Measurements from ENCODE around the gene NSFL1C. TPM values are rescaled to one million over a fixed set of nuclear protein-coding genes. Genes with fewer than 3 reads are reported as not detected.

The NSFL1C gene
- total RNA-seq, 1 donor, result 30.0 TPM

- Histone ChIP-seq H3K79me2 (ENCODE audit: insufficient read depth, low read length) (no peaks in the 10 kb centered on the region), H3K27ac (ENCODE audit: low read depth, low read length) (no peak overlapping the region), H3K4me1 (ENCODE audit: insufficient read depth, low read length) (no peaks in the 10 kb centered on the region), H2AFZ (ENCODE audit: low read length) (no peak overlapping the region), H4K20me1 (ENCODE audit: insufficient read depth, low read length) (no peaks in the 10 kb centered on the region), H3K4me2 (ENCODE audit: insufficient read depth, low read length) (no peak overlapping the region), H3K9me3 (ENCODE audit: low read depth, low read length) (no peaks in the 10 kb centered on the region), H3K36me3 (ENCODE audit: insufficient read depth, low read length) (no peaks in the 10 kb centered on the region), H3K27me3 (ENCODE audit: insufficient read depth, low read length) (peaks cover 61% of the 10 kb centered on the region), H3K4me3 (ENCODE audit: insufficient read depth, low read length) (no peak overlapping the region)
- no peak for DNase-seq (ENCODE audit: insufficient read length, low spot score, missing footprints)
- TF ChIP-seq, protein P1, sequence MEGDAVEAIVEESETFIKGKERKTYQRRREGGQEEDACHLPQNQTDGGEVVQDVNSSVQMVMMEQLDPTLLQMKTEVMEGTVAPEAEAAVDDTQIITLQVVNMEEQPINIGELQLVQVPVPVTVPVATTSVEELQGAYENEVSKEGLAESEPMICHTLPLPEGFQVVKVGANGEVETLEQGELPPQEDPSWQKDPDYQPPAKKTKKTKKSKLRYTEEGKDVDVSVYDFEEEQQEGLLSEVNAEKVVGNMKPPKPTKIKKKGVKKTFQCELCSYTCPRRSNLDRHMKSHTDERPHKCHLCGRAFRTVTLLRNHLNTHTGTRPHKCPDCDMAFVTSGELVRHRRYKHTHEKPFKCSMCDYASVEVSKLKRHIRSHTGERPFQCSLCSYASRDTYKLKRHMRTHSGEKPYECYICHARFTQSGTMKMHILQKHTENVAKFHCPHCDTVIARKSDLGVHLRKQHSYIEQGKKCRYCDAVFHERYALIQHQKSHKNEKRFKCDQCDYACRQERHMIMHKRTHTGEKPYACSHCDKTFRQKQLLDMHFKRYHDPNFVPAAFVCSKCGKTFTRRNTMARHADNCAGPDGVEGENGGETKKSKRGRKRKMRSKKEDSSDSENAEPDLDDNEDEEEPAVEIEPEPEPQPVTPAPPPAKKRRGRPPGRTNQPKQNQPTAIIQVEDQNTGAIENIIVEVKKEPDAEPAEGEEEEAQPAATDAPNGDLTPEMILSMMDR (IDR thresholded peaks at IDR 0.05; ENCODE audit: extremely low read depth, low read depth, low read length), result no peak
Observed at GRCh38 chr20:1490643-1491195, 24.1 kb upstream of the NSFL1C start.

DNA sequence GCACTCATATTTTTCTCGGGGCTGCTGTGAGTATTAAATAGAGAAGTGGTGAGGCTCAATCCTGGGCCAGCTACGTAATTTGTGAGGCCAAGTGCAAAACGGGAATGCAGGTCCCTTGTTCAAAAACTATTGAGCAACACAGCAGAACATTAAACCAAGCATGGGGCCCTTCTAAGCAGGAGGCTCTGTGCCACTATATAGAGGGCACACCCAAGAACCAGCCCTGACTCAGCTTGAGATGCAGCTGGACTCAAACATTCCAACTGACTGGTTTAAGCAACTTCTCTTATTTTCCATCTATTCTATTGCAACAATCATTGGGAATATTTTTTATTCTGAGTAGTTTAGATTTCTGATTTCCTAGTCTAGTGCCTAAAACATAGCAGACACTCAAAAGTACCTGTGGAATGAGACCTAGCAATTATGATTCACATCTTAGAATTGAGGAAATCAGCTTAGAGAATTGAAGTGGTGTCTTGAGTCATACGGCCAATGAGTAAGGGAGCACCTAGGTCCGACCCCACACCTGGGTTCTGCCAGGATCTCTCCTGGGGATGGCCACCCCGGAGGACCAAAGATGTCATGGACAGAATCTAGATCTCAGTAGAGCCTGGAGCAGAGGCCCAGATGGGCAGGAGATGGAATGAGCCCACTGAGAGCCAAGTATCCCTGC lies 23.3 kb upstream of the NSFL1C start:
- TF ChIP-seq, protein P1 (IDR thresholded peaks at IDR 0.05; ENCODE audit: extremely low read depth, low read depth, low read length), result no peak
- Histone ChIP-seq H3K79me2 (ENCODE audit: insufficient read depth, low read length) (no peaks in the 10 kb centered on the region), H4K20me1 (ENCODE audit: insufficient read depth, low read length) (no peaks in the 10 kb centered on the region), H3K4me1 (ENCODE audit: insufficient read depth, low read length) (peaks cover 2% of the 10 kb centered on the region), H3K27ac (ENCODE audit: low read depth, low read length) (no peak overlapping the region), H2AFZ (ENCODE audit: low read length) (no peak overlapping the region), H3K4me3 (ENCODE audit: insufficient read depth, low read length) (no peak overlapping the region), H3K36me3 (ENCODE audit: insufficient read depth, low read length) (no peaks in the 10 kb centered on the region), H3K27me3 (ENCODE audit: insufficient read depth, low read length) (peaks cover 55% of the 10 kb centered on the region), H3K9me3 (ENCODE audit: low read depth, low read length) (no peaks in the 10 kb centered on the region), H3K4me2 (ENCODE audit: insufficient read depth, low read length) (no peak overlapping the region)
- DNase-seq (ENCODE audit: insufficient read length, low spot score, missing footprints), result no peak

DNA sequence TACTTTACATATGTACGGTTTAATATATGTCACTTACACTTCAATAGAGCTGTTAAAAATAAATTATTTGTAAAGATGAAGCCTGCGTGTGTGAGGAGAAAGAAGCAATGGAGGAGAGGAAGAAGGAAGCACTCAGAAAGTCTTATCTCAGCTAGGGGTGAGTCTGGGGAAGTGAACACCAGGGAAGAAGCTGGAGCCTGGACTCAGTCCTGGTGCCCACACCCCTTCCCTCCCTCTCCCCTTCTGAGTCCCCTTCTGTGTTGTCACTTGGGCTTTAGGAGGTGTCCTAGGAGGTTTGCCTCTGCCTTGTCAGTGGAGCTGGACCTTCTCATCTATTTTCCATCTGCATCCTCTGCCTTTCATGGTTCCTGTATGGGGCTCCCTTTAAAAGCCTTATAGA lies 22.7 kb upstream of the NSFL1C start:
- Histone ChIP-seq H2AFZ (ENCODE audit: low read length) (no peak overlapping the region), H3K27ac (ENCODE audit: low read depth, low read length) (no peak overlapping the region), H3K36me3 (ENCODE audit: insufficient read depth, low read length) (no peaks in the 10 kb centered on the region), H4K20me1 (ENCODE audit: insufficient read depth, low read length) (no peaks in the 10 kb centered on the region), H3K79me2 (ENCODE audit: insufficient read depth, low read length) (no peaks in the 10 kb centered on the region), H3K27me3 (ENCODE audit: insufficient read depth, low read length) (peaks cover 50% of the 10 kb centered on the region), H3K4me3 (ENCODE audit: insufficient read depth, low read length) (no peak overlapping the region), H3K9me3 (ENCODE audit: low read depth, low read length) (no peaks in the 10 kb centered on the region), H3K4me1 (ENCODE audit: insufficient read depth, low read length) (peaks cover 5% of the 10 kb centered on the region), H3K4me2 (ENCODE audit: insufficient read depth, low read length) (no peak overlapping the region)
- TF ChIP-seq, protein P1 (IDR thresholded peaks at IDR 0.05; ENCODE audit: extremely low read depth, low read depth, low read length), result no peak
- DNase-seq (ENCODE audit: insufficient read length, low spot score, missing footprints), result peak; percentile 44

GRCh38 chr20:1486566-1486965 lies 19.9 kb upstream of the NSFL1C start:
- no peak overlapping the region for H2AFZ ChIP-seq (ENCODE audit: low read length)
- no peaks in the 10 kb centered on the region for H3K79me2 ChIP-seq (ENCODE audit: insufficient read depth, low read length)
- TF ChIP-seq, protein P1 (IDR thresholded peaks at IDR 0.05; ENCODE audit: extremely low read depth, low read depth, low read length), result no peak
- H3K36me3 ChIP-seq (ENCODE audit: insufficient read depth, low read length), result no peaks in the 10 kb centered on the region
- H3K4me1 ChIP-seq (ENCODE audit: insufficient read depth, low read length), result peaks cover 5% of the 10 kb centered on the region
- DNase-seq (ENCODE audit: insufficient read length, low spot score, missing footprints), result no peak
- no peak overlapping the region for H3K4me3 ChIP-seq (ENCODE audit: insufficient read depth, low read length)
- no peak overlapping the region for H3K27ac ChIP-seq (ENCODE audit: low read depth, low read length)
- peaks cover 31% of the 10 kb centered on the region for H3K27me3 ChIP-seq (ENCODE audit: insufficient read depth, low read length)
- H3K4me2 ChIP-seq (ENCODE audit: insufficient read depth, low read length), result no peak overlapping the region
- H3K9me3 ChIP-seq (ENCODE audit: low read depth, low read length), result no peaks in the 10 kb centered on the region
- no peaks in the 10 kb centered on the region for H4K20me1 ChIP-seq (ENCODE audit: insufficient read depth, low read length)

Measured in osteoblast (primary cell).